ENCODE data around the gene SHB. TPM values are rescaled to one million over a fixed set of nuclear protein-coding genes. Genes with fewer than 3 reads are reported as not detected.

Gene SHB
- total RNA-seq, 2 experiments from 2014 or later, result 1.1 to 1.2 TPM

DNA sequence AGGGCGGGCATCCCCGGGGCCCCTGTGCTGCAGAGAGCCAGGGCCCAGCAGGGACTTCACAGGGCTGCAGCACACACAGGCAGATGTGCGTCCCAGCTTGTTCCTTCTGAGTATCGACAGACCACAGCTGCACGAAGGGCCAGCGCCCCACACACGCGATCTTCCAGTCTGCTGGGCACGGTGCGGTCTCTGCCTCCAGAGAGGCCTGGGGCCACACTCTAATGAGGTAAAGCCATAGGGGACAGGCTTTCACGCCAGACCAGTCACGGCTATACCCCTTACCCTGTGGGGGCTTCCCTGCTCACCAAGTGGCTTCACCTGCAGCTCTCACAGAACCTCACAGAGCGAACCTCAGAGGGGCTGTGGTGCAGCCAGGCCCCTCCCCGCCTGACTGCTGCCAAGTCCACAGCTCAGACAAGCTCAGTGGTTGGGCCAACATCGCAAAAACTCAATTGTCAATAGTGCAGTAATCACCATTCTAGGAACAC is 82.2 kb downstream of the SHB start:
- Mint-ChIP-seq H3K4me3 (no peak overlapping the region), H3K4me1 (ENCODE audit: low read depth) (no peaks in the 10 kb centered on the region), H3K27ac (no peak overlapping the region), H3K27me3 (peaks cover 4% of the 10 kb centered on the region), H3K9me3 (no peaks in the 10 kb centered on the region), H3K36me3 (ENCODE audit: low read depth) (no peaks in the 10 kb centered on the region)
- no peaks in the 10 kb centered on the region for H3K27me3 ChIP-seq (ENCODE audit: control insufficient read depth in 1 of 2, insufficient read depth in 2 of 2, low read length in 2 of 2)
- no peak overlapping the region for H3K27ac ChIP-seq (ENCODE audit: low read depth in 1 of 2, low read length in 2 of 2)
- DNase-seq (no peak), ATAC-seq (ENCODE audit: poor library complexity) (no peak)
- intact Hi-C loops (cut with DNase I, micrococcal nuclease), result no loop called here
- no peak for TF ChIP-seq CTCF (IDR thresholded peaks at IDR 0.05)
- H3K9me3 ChIP-seq (ENCODE audit: control insufficient read depth in 1 of 2, insufficient read depth in 1 of 2, low read length in 2 of 2), result no peaks in the 10 kb centered on the region
- POLR2A ChIA-PET, result no interaction called here
- H3K36me3 ChIP-seq (ENCODE audit: insufficient read depth, low read length), result no peaks in the 10 kb centered on the region
- CTCF ChIA-PET, result no interaction called here
- peaks cover 4% of the 10 kb centered on the region for H3K4me1 ChIP-seq (ENCODE audit: insufficient read depth, low read length)
- H3K4me3 ChIP-seq (ENCODE audit: low read length), result no peak overlapping the region

DNA sequence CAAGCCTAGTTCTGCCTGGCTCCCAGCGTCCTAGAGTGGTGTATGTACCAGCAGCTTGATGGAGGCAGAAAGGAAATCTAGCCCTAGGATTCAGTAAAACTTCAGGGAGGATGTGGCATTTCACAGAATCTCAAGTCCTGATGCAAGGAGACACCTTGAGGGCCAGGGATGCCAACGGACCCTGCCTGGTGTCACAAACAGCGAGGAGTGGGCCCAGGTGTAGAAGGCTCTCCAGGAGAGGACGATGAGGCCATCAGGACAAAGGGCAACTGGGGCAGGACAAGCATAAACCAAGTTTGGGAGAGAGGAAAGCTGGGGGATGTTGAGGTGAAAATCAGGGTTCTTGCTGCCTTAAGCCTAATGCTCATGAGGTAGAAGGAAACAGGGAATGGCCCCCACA is 83.0 kb downstream of the SHB start:
- no peak overlapping the region for H3K27ac ChIP-seq (ENCODE audit: low read depth in 1 of 2, low read length in 2 of 2)

GRCh38 chr9:37984672-37985611 is 84.1 kb downstream of the SHB start:
- H3K27ac ChIP-seq (ENCODE audit: low read depth in 1 of 2, low read length in 2 of 2), result no peak overlapping the region
- H3K9me3 Mint-ChIP-seq, result no peaks in the 10 kb centered on the region
- DNase-seq (no peak), ATAC-seq (ENCODE audit: poor library complexity) (no peak)
- no peaks in the 10 kb centered on the region for H3K27me3 ChIP-seq (ENCODE audit: control insufficient read depth in 1 of 2, insufficient read depth in 2 of 2, low read length in 2 of 2)
- ChIA-PET CTCF (no interaction called here), POLR2A (no interaction called here)
- no peak overlapping the region for H3K4me3 Mint-ChIP-seq
- no peak overlapping the region for H3K27ac Mint-ChIP-seq
- H3K36me3 Mint-ChIP-seq (ENCODE audit: low read depth), result no peaks in the 10 kb centered on the region
- intact Hi-C loops (cut with DNase I, micrococcal nuclease), result no loop called here
- TF ChIP-seq CTCF (IDR thresholded peaks at IDR 0.05), result no peak
- H3K4me1 ChIP-seq (ENCODE audit: insufficient read depth, low read length), result peaks cover 4% of the 10 kb centered on the region
- no peaks in the 10 kb centered on the region for H3K4me1 Mint-ChIP-seq (ENCODE audit: low read depth)
- H3K36me3 ChIP-seq (ENCODE audit: insufficient read depth, low read length), result no peaks in the 10 kb centered on the region
- no peaks in the 10 kb centered on the region for H3K27me3 Mint-ChIP-seq
- no peak overlapping the region for H3K4me3 ChIP-seq (ENCODE audit: low read length)
- no peaks in the 10 kb centered on the region for H3K9me3 ChIP-seq (ENCODE audit: control insufficient read depth in 1 of 2, insufficient read depth in 1 of 2, low read length in 2 of 2)

More for the DNA sequence above, 83.0 kb downstream of the SHB start:
- Mint-ChIP-seq H3K4me1 (ENCODE audit: low read depth) (no peaks in the 10 kb centered on the region), H3K27me3 (peaks cover 4% of the 10 kb centered on the region), H3K36me3 (ENCODE audit: low read depth) (no peaks in the 10 kb centered on the region), H3K4me3 (no peak overlapping the region), H3K27ac (no peak overlapping the region), H3K9me3 (no peaks in the 10 kb centered on the region)
- H3K4me1 ChIP-seq (ENCODE audit: insufficient read depth, low read length), result peaks cover 4% of the 10 kb centered on the region
- ATAC-seq (ENCODE audit: poor library complexity) (no peak), DNase-seq (no peak)
- ChIA-PET CTCF (no interaction called here), POLR2A (no interaction called here)
- intact Hi-C loops (cut with DNase I, micrococcal nuclease), result no loop called here
- H3K36me3 ChIP-seq (ENCODE audit: insufficient read depth, low read length), result no peaks in the 10 kb centered on the region
- no peak for TF ChIP-seq CTCF (IDR thresholded peaks at IDR 0.05)
- H3K27me3 ChIP-seq (ENCODE audit: control insufficient read depth in 1 of 2, insufficient read depth in 2 of 2, low read length in 2 of 2), result no peaks in the 10 kb centered on the region
- H3K9me3 ChIP-seq (ENCODE audit: control insufficient read depth in 1 of 2, insufficient read depth in 1 of 2, low read length in 2 of 2), result no peaks in the 10 kb centered on the region
- H3K4me3 ChIP-seq (ENCODE audit: low read length), result no peak overlapping the region
